Measurements from ENCODE around the gene IMPDH1. TPM values are rescaled to one million over a fixed set of nuclear protein-coding genes. Genes with fewer than 3 reads are reported as not detected.

IMPDH1 gene
- polyA plus RNA-seq, 2 of the 4 experiments (the other 2 are of a cell fraction), result 55.4 to 65.4 TPM

- no peak for DNase-seq (ENCODE audit: low read depth in 1 of 2, low spot score in 1 of 2)
- 93% methylated on average over 6 of the region's 7 CpGs for WGBS (ENCODE audit: missing lambda C conversion rate)
- ChIA-PET POLR2A (no interaction called here), CTCF (interaction anchor here (0.8 to 38.8 kb wide), 10 partner anchors 11 to 142 kb away, joined by 3 to 800 read pairs (median 26); partner anchors contain the start of genes HILPDA and RBM28)
- TF ChIP-seq REST (IDR thresholded peaks at IDR 0.05), result no peak
- TF ChIP-seq CHD4 (IDR thresholded peaks at IDR 0.05; ENCODE audit: borderline replicate concordance), result no peak
- no peak for TF ChIP-seq RCOR1 (IDR thresholded peaks at IDR 0.05; ENCODE audit: low read depth, low read length)
- TF ChIP-seq ESRRA (IDR thresholded peaks at IDR 0.05; ENCODE audit: borderline replicate concordance, low read length), result no peak
- TF ChIP-seq RARB (CRISPR knock-in tag; IDR thresholded peaks at IDR 0.05), result no peak
- no peak for FAIRE-seq
- H3K9me3 ChIP-seq, result no peaks in the 10 kb centered on the region
- no peak overlapping the region for H3K27ac ChIP-seq
- no peak for ATAC-seq
- H3K4me3 ChIP-seq, result no peak overlapping the region
- no peak overlapping the region for H3K4me2 ChIP-seq
- H3K4me1 ChIP-seq, result peaks cover 15% of the 10 kb centered on the region
These were observed 9.8 kb downstream of the IMPDH1 start for GRCh38 chr7:128399991-128400390.

- H3K27ac ChIP-seq, result no peak overlapping the region
- no peak overlapping the region for H3K4me2 ChIP-seq
- FAIRE-seq (no peak), ATAC-seq (peak; percentile 66 to 78), DNase-seq (ENCODE audit: low read depth in 1 of 2, low spot score in 1 of 2) (no peak)
- no peaks in the 10 kb centered on the region for H3K9me3 ChIP-seq
- POLR2A ChIA-PET, result no interaction called here
- no peak overlapping the region for H3K4me3 ChIP-seq
- TF ChIP-seq TP53 (CRISPR knock-in tag; IDR thresholded peaks at IDR 0.05) (no peak), RAD21 (conservative IDR thresholded peaks at IDR 0.05 in 1 of 2, IDR thresholded peaks at IDR 0.05 in 1 of 2) (peak in 1 of 2 experiments; percentile 12; a peak in 1 of 5 replicates)
- CTCF ChIA-PET, result interaction anchor here (0.9 to 38.8 kb wide), 11 partner anchors 9 to 62 kb away, joined by 3 to 800 read pairs (median 29); partner anchors contain the start of genes IMPDH1 and RBM28
- H3K4me1 ChIP-seq, result peaks cover 3% of the 10 kb centered on the region; the same call in 2 of the 3 replicates
- 54% methylated on average over 4 of the region's 6 CpGs for WGBS (ENCODE audit: missing lambda C conversion rate)
These were observed 11.0 kb downstream of the IMPDH1 start for GRCh38 chr7:128398841-128399135.

- no peak overlapping the region for H3K27ac ChIP-seq
- POLR2A ChIA-PET, result no interaction called here
- CTCF ChIA-PET, result interaction anchor here (0.7 to 38.8 kb wide), 15 partner anchors 10 to 334 kb away, joined by 3 to 800 read pairs (median 6); partner anchors contain the start of genes IMPDH1, PRRT4 and RBM28
- DNase-seq (ENCODE audit: low read depth in 1 of 2, low spot score in 1 of 2) (peak; percentile 52 to 74), ATAC-seq (peak; percentile 83 to 92), FAIRE-seq (no peak)
- H3K4me2 ChIP-seq, result no peak overlapping the region
- H3K4me3 ChIP-seq, result no peak overlapping the region
- no peaks in the 10 kb centered on the region for H3K4me1 ChIP-seq
- no peaks in the 10 kb centered on the region for H3K9me3 ChIP-seq
- 54% methylated on average over 13 of the region's 16 CpGs for WGBS (ENCODE audit: missing lambda C conversion rate)
- TF ChIP-seq SMC3 (IDR thresholded peaks at IDR 0.05), result peak; percentile 82
- TF ChIP-seq ESRRA (IDR thresholded peaks at IDR 0.05; ENCODE audit: borderline replicate concordance, low read length), result no peak
- TF ChIP-seq CHD4 (IDR thresholded peaks at IDR 0.05; ENCODE audit: borderline replicate concordance), result no peak
- TF ChIP-seq CEBPB (IDR thresholded peaks at IDR 0.05), result no peak
- TF ChIP-seq CTCF (IDR thresholded peaks at IDR 0.05), result peak; percentile 86
- no peak for TF ChIP-seq ZNF302 (CRISPR knock-in tag; IDR thresholded peaks at IDR 0.05)
- peak; percentile 74 to 80 for TF ChIP-seq RAD21 (conservative IDR thresholded peaks at IDR 0.05 in 1 of 2, IDR thresholded peaks at IDR 0.05 in 1 of 2)
- no peak for TF ChIP-seq CBX8 (IDR thresholded peaks at IDR 0.05)
These were observed 11.6 kb downstream of the IMPDH1 start for GRCh38 chr7:128398016-128398840.
